K562 (cell line): ENCODE data around the gene PRND. TPM values are rescaled to one million over a fixed set of nuclear protein-coding genes. Genes with fewer than 3 reads are reported as not detected.
A peak's percentile ranks its signal among the peaks of the same experiment; 100 is the strongest.

Source experiments
- CREBBP ChIP-seq: IDR thresholded peaks from one replicate; pipeline ENCODE4 v1.6.1; 2012; ENCODE audit warnings: low read depth, mild to moderate bottlenecking, control low read depth, inconsistent platforms, low read length
- ELF1 ChIP-seq: fragments of 200-800 bp; sonication (Bioruptor generic); IDR thresholded peaks from 2 replicates; pipeline ENCODE4 v1.6.1; 2016; ENCODE audit warnings: missing genetic modification characterization, missing compliant biosample characterization
- FOXJ2 ChIP-seq: fragments of 200-800 bp; sonication (Bioruptor generic); IDR thresholded peaks from 2 replicates; pipeline ENCODE4 v1.6.1; 2016; ENCODE audit warnings: missing genetic modification characterization, missing compliant biosample characterization
- GTF2A2 ChIP-seq: IDR thresholded peaks from 2 replicates; pipeline ENCODE4 v1.6.1; 2016; ENCODE audit warnings: mild to moderate bottlenecking, missing genetic modification characterization, missing compliant biosample characterization
- HSF4 ChIP-seq: fragments of 250-450 bp; sonication (Bioruptor Pico); IDR thresholded peaks from 2 replicates; pipeline ENCODE4 v2.1.2; 2022; ENCODE audit warnings: mild to moderate bottlenecking, moderate library complexity, borderline replicate concordance
- KLF16 ChIP-seq: IDR thresholded peaks from 2 replicates; pipeline ENCODE4 v1.6.1; 2016; ENCODE audit warnings: antibody characterized with exemption
- POLR2B ChIP-seq: fragments of 450-650 bp; IDR thresholded peaks from 2 replicates; pipeline ENCODE4 v1.6.1; 2018; ENCODE audit warnings: low read depth; ENCODE audit not compliant: partially characterized antibody
- PPARD ChIP-seq: fragments of 250-450 bp; sonication (Bioruptor Pico); IDR thresholded peaks from 2 replicates; pipeline ENCODE4 v1.8.0; 2022; ENCODE audit warnings: inconsistent platforms, mild to moderate bottlenecking, moderate library complexity
- RBM22 ChIP-seq: fragments of 200-400 bp; formaldehyde crosslinking; IDR thresholded peaks from 2 replicates; pipeline ENCODE4 v1.6.1; 2018; ENCODE audit warnings: low read length, low read depth; ENCODE audit not compliant: poor library complexity, severe bottlenecking
- SFPQ ChIP-seq: fragments of 200-400 bp; formaldehyde crosslinking; IDR thresholded peaks from 2 replicates; pipeline ENCODE4 v1.6.1; 2017; ENCODE audit warnings: mild to moderate bottlenecking, low read depth, low read length, moderate library complexity
- SRSF1 ChIP-seq: fragments of 200-400 bp; formaldehyde crosslinking; IDR thresholded peaks from 2 replicates; pipeline ENCODE4 v1.6.1; 2017; ENCODE audit warnings: mild to moderate bottlenecking, low read depth, low read length, moderate library complexity
- TAF15 ChIP-seq: fragments of 200-400 bp; formaldehyde crosslinking; IDR thresholded peaks from 2 replicates; pipeline ENCODE4 v1.6.1; 2017; ENCODE audit warnings: mild to moderate bottlenecking, low read depth, low read length, moderate library complexity
- TAL1 ChIP-seq: fragments of 450-650 bp; IDR thresholded peaks from 2 replicates; pipeline ENCODE4 v1.6.1; 2016; ENCODE audit warnings: mild to moderate bottlenecking
- USF2 ChIP-seq: sonication (generic); formaldehyde crosslinking; IDR thresholded peaks from 2 replicates; pipeline ENCODE4 v1.5.0; 2020; ENCODE audit warnings: missing genetic modification reagents
- ZBED1 ChIP-seq: IDR thresholded peaks from 2 replicates; pipeline ENCODE4 v1.6.1; 2014
- ZNF398 ChIP-seq: fragments of 250-450 bp; sonication (Bioruptor Pico); IDR thresholded peaks from 2 replicates; pipeline ENCODE4 v1.8.0; 2021; ENCODE audit warnings: moderate library complexity, mild to moderate bottlenecking, inconsistent platforms
- polyA plus RNA-seq, 8 experiments: library from polyadenylated mRNA; depleted of rRNA in 4 of 8; stranded (reverse) in 5 of 8; unstranded in 3 of 8; fragments of >200 nt; fragmentation: Nextera tagmentation in 2 of 8; fragmentation: Illumina TruSeq in 1 of 8; extraction: Ambion mirVana in 2 of 8; extraction: Trizol in 1 of 8; gene quantifications; 2 replicates each; pipeline versions ENCODE4 v1.2.1 to v1.2.3, GENCODE V29; 2011 to 2014; ENCODE audit warnings: inconsistent platforms in 1 of 8, missing spikeins in 1 of 8
- total RNA-seq, 7 experiments: library from RNA; depleted of rRNA in 6 of 7; stranded (reverse); fragments of >200 nt in 6 of 7; fragmentation: Illumina TruSeq in 2 of 7; extraction: Trizol in 2 of 7; gene quantifications; 2 replicates each; pipeline versions ENCODE4 v1.2.1 to v1.2.3, GENCODE V29; 2011 to 2021; ENCODE audit warnings: low replicate concordance in 1 of 7
- TF ChIP-seq, protein P1 (sequence below): fragments of 250-450 bp; sonication (Bioruptor Pico); IDR thresholded peaks from 2 replicates; pipeline ENCODE4 v1.8.0; 2021; ENCODE audit warnings: mild to moderate bottlenecking, moderate library complexity

Gene PRND
- total and polyA plus RNA-seq, 9 of the 15 experiments (the other 6 are each of a cell fraction or from before 2014, with no cell fraction given): not detected

GRCh38 chr20:4673371-4674001 lies 48.2 kb upstream of the PRND start (continued):
- no peak for TF ChIP-seq ZNF398 (CRISPR knock-in tag)
- no peak for TF ChIP-seq GTF2A2 (tag)
- TF ChIP-seq ELF1 (tag): no peak
- no peak for TF ChIP-seq USF2
- no peak for TF ChIP-seq POLR2B
- TF ChIP-seq FOXJ2 (tag): no peak
- no peak for TF ChIP-seq RBM22
- TF ChIP-seq PPARD (CRISPR knock-in tag): no peak
- TF ChIP-seq HSF4 (CRISPR knock-in tag): no peak
- no peak for TF ChIP-seq SFPQ
- TF ChIP-seq, protein P1, sequence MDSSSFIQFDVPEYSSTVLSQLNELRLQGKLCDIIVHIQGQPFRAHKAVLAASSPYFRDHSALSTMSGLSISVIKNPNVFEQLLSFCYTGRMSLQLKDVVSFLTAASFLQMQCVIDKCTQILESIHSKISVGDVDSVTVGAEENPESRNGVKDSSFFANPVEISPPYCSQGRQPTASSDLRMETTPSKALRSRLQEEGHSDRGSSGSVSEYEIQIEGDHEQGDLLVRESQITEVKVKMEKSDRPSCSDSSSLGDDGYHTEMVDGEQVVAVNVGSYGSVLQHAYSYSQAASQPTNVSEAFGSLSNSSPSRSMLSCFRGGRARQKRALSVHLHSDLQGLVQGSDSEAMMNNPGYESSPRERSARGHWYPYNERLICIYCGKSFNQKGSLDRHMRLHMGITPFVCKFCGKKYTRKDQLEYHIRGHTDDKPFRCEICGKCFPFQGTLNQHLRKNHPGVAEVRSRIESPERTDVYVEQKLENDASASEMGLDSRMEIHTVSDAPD: no peak
- peak; percentile 94 for TF ChIP-seq TAL1
- no peak for TF ChIP-seq SRSF1
- no peak for TF ChIP-seq ZBED1
- TF ChIP-seq CREBBP: no peak
- TF ChIP-seq KLF16: peak; percentile 89
- TF ChIP-seq TAF15: no peak
